Osteoblast (primary cell): ENCODE measurements around the gene IL4R. TPM values are rescaled to one million over a fixed set of nuclear protein-coding genes. Genes with fewer than 3 reads are reported as not detected.
A peak's percentile ranks its signal among the peaks of the same experiment; 100 is the strongest.

ENCODE experiments used
- DNase-seq: peaks from one replicate; pipeline ENCODE4 v3.0.0; 2011; ENCODE audit warnings: low spot score, mixed read lengths; ENCODE audit not compliant: insufficient read length; ENCODE audit errors: missing footprints
- H2AFZ ChIP-seq: 2 replicates; pipeline ENCODE4 v1.6.0; 2011; ENCODE audit warnings: mild to moderate bottlenecking, low read length
- H3K27ac ChIP-seq: 2 replicates; pipeline ENCODE4 v1.5.1; 2011; ENCODE audit warnings: mild to moderate bottlenecking, low read depth, low read length, moderate library complexity
- H3K27me3 ChIP-seq: 2 replicates; pipeline ENCODE4 v1.6.0; 2012; ENCODE audit warnings: mild to moderate bottlenecking, control low read depth, inconsistent platforms, low read length, moderate library complexity; ENCODE audit not compliant: insufficient read depth
- H3K36me3 ChIP-seq: 2 replicates; pipeline ENCODE4 v1.5.1; 2011; ENCODE audit warnings: mild to moderate bottlenecking, low read length, control low read depth, moderate library complexity; ENCODE audit not compliant: insufficient read depth
- H3K4me1 ChIP-seq: 2 replicates; pipeline ENCODE4 v1.5.1; 2011; ENCODE audit warnings: mild to moderate bottlenecking, low read length, control low read depth, moderate library complexity; ENCODE audit not compliant: insufficient read depth
- H3K4me2 ChIP-seq: 2 replicates; pipeline ENCODE4 v1.6.0; 2011; ENCODE audit warnings: mild to moderate bottlenecking, low read length; ENCODE audit not compliant: insufficient read depth
- H3K4me3 ChIP-seq: fragments of 200-600 bp; sonication (generic); 3 replicates; pipeline ENCODE4 v1.5.1; 2012; ENCODE audit warnings: mild to moderate bottlenecking, low read length, inconsistent platforms; ENCODE audit not compliant: insufficient read depth
- H3K79me2 ChIP-seq: 2 replicates; pipeline ENCODE4 v1.6.0; 2012; ENCODE audit warnings: mild to moderate bottlenecking, low read length, control low read depth, inconsistent platforms; ENCODE audit not compliant: insufficient read depth
- H3K9me3 ChIP-seq: 2 replicates; pipeline ENCODE4 v1.5.1; 2011; ENCODE audit warnings: low read depth, low read length, control low read depth
- H4K20me1 ChIP-seq: 2 replicates; pipeline ENCODE4 v1.6.0; 2012; ENCODE audit warnings: mild to moderate bottlenecking, low read length, control low read depth; ENCODE audit not compliant: insufficient read depth
- CTCF ChIP-seq: IDR thresholded peaks from 2 replicates; pipeline ENCODE4 v1.5.1; 2011; ENCODE audit warnings: mild to moderate bottlenecking, low read depth, low read length, moderate library complexity; ENCODE audit errors: extremely low read depth
- total RNA-seq: library from RNA; depleted of rRNA; stranded (reverse); fragments of >200 nt; gene quantifications from 2 replicates; pipeline ENCODE4 v1.2.3, GENCODE V29; 2012

Gene IL4R
- total RNA-seq, 1 donor = 32.9 TPM

DNA sequence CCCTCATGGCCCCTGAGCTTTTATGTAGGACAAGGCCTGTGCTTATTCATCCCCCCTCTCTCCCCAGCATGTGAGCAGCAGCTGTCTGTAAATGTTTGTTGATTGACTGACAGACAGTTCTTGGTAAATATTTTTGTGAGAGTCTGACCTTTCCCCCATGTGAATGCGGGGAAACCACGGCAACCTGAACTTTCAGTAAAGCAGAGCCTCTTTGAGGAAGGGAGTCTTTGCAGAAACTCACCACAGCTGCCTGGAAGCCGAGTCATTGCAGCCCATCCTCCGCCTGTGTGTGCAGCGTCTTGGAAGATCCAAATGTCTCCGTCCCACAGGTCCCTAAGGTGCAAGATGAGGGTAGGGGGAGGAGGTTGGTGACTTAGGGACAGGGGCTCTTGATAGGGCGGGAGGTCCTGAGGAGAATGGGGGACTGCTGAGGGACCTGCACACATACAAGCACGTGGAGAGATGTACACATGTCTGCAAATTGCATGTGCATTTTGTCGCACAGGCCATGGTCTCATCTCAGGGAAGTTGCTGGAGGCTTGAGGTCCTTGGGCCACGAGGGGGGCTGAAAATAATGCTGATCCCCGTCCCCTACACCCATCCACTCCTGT, 65.2 kb downstream of the IL4R start:
- H2AFZ ChIP-seq = peak overlapping the region; percentile 9

DNA sequence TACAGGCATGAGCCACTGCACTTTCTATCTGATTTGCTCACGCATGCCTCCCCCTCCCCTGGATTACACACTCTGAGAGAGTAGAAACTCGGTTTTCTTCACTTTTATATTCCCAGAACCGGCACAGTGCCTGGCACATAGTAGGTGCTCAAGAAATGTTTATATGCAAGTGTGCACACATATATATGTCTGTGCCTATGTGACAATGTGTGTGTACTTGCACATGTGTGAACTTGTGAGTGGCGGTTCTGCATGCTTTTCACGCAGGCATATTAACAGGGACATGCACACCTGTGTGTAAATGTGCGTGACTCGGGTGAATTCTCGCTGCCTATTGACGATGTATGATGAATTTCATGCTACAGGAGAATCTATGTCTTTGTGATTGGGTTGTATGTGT, 66.1 kb downstream of the IL4R start:
- no peaks in the 10 kb centered on the region for H3K36me3 ChIP-seq
- no peak for DNase-seq
- H3K4me2 ChIP-seq = no peak overlapping the region
- H4K20me1 ChIP-seq = no peaks in the 10 kb centered on the region
- H3K9me3 ChIP-seq = peaks cover 5% of the 10 kb centered on the region
- H3K27me3 ChIP-seq = no peaks in the 10 kb centered on the region
- no peak overlapping the region for H3K4me3 ChIP-seq
- no peak for TF ChIP-seq CTCF
- no peak overlapping the region for H2AFZ ChIP-seq
- H3K4me1 ChIP-seq = no peaks in the 10 kb centered on the region
- no peaks in the 10 kb centered on the region for H3K79me2 ChIP-seq
- no peak overlapping the region for H3K27ac ChIP-seq

More for the DNA sequence above, 65.2 kb downstream of the IL4R start:
- H3K36me3 ChIP-seq = no peaks in the 10 kb centered on the region
- H3K27me3 ChIP-seq = no peaks in the 10 kb centered on the region
- H3K4me1 ChIP-seq = no peaks in the 10 kb centered on the region
- H3K4me3 ChIP-seq = no peak overlapping the region
- no peak for DNase-seq
- no peaks in the 10 kb centered on the region for H3K9me3 ChIP-seq
- no peak overlapping the region for H3K4me2 ChIP-seq
- no peak for TF ChIP-seq CTCF
- H3K79me2 ChIP-seq = no peaks in the 10 kb centered on the region
- no peaks in the 10 kb centered on the region for H4K20me1 ChIP-seq
- H3K27ac ChIP-seq = no peak overlapping the region

- Histone ChIP-seq H3K4me1 (no peaks in the 10 kb centered on the region), H3K9me3 (peaks cover 5% of the 10 kb centered on the region), H3K27ac (no peak overlapping the region), H3K4me2 (no peak overlapping the region), H3K36me3 (no peaks in the 10 kb centered on the region), H3K27me3 (no peaks in the 10 kb centered on the region), H3K79me2 (no peaks in the 10 kb centered on the region), H3K4me3 (no peak overlapping the region), H4K20me1 (no peaks in the 10 kb centered on the region), H2AFZ (no peak overlapping the region)
- DNase-seq = no peak
- no peak for TF ChIP-seq CTCF
Measured at GRCh38 chr16:27381236-27381635, 67.5 kb downstream of the IL4R start.

GRCh38 chr16:27381974-27382855, 68.4 kb downstream of the IL4R start:
- Histone ChIP-seq H3K4me1 (no peaks in the 10 kb centered on the region), H2AFZ (no peak overlapping the region), H3K27ac (no peak overlapping the region), H3K27me3 (no peaks in the 10 kb centered on the region), H3K4me3 (no peak overlapping the region), H3K4me2 (no peak overlapping the region), H3K9me3 (peaks cover 5% of the 10 kb centered on the region), H3K79me2 (no peaks in the 10 kb centered on the region), H3K36me3 (no peaks in the 10 kb centered on the region), H4K20me1 (no peaks in the 10 kb centered on the region)
- TF ChIP-seq CTCF = no peak
- DNase-seq = no peak
